NCI-H2107 treated with DMSO at 0.1 percent for 48 hours (cell line): ENCODE data around the gene PCSK5.
"Not testable (repeated sequence)": the region's sequence is repeated elsewhere in the genome, so short reads cannot be mapped to it uniquely, and the experiment has no call there.

Experiments used
- DNase-seq: peaks from one replicate; lab custom pipeline; 2025; ENCODE audit not compliant: unreplicated experiment; lab: John Stamatoyannopoulos, UW

The PCSK5 gene

DNA sequence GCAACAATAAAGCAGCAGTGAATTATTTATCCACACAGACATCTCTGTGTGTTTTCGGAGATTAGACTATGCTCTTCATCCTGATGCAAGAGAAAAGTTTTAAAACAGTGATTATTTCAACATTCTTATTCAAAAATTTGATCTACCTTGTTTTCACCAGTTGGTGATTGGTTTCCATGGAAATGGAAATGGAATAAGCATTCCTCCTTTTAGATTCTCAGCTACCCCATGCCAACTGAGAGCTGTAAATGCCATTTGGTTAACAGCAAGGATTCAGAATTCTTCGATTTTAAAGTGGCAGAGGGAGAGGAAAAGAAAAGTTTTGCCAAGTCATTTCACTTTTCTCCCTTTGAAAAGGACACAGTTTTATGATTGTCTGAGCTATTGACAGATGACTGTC lies 154.7 kb downstream of the PCSK5 start:
- no peak for DNase-seq

DNA sequence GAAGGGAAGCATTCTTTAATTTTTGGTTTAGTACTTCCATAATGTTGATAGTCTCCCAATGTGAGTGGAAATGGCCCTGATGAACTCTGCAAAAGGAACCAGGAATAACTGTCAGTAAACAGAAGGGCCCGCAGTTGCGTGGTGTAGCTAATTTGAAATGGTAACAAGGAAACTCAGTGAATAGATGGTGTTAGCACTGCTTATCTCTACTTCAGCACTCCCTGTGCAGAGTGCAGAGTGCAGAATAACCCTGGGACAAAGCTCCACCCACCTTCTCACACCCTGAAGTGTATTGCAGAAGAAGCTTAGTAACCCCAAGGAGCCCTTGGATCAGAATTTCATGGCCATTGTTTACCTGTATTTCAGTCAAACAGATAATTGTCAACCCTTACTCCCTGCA lies 158.9 kb downstream of the PCSK5 start:
- DNase-seq, result no peak

DNA sequence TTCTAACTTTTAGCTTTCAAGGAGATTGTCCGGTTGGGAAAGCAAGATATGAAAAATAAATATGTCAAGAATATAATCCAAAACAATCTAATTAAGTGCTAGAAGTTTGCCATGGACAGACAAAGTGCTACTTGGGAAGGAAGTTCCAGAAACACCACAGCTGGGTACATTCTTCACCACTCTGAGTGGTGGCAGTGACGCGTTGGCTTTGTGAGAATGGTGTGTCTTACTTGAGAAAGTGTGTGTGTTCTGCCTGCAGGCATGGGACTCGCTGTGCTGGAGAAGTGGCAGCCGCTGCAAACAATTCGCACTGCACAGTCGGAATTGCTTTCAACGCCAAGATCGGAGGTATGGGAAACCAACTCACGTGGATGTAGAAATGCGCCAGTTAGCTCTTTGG lies 177.2 kb downstream of the PCSK5 start:
- no peak for DNase-seq

DNA sequence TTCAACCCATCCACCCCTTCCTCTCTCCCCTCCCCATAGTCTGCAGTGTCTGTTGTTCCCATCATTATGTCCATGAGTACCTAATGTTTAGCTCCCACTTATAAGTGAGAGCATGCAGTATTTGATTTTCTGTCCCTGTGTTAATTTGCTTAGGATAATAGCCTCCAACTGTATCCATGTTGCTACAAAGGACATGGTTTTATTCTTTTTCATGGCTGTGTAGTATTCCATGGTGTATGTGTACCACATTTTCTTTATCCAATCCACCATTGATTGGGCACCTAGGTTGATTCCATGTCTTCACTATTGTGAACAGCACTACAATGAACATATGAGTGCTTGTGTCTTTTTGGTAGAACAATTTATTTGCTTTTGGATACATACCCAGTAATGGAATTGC lies 187.1 kb downstream of the PCSK5 start:
- DNase-seq, result no peak

DNA sequence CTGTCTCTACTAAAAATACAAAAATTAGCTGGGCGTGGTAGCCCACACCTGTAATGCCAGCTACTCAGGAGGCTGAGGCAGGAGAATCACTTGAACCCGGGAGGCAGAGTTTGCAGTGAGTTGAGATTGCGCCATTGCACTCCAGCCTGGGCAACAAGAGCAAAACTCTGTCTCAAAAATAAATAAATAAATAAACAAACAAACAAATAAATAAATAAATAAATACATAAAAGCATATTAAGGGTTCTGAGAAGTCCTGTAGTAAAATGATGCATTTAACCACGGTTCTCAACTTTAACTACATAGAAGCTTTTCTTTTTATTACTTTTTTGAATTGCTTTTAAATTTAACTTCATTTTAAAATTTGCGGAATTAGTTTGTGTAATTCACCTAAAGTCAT lies 190.8 kb downstream of the PCSK5 start:
- not testable (repeated sequence) for DNase-seq

DNA sequence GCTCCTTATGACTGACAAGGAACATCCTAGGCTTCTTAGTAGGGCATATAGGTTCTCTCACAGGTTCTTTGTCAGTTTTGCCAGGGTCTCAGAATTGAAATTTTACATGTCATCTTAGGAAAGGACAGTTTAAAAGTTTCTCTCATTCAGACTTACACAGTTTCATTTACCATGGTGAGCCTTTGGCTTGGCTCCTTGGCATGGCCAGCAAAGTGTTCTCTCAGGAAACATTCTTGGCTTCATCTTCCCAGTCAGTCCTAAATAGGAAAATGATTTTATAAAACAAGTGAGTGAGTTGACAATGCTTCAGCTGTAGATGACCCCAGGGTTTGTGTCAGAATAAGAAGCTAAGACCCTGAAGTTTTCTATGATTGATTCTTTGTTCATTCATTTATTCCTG lies 191.6 kb downstream of the PCSK5 start:
- DNase-seq, result no peak

DNA sequence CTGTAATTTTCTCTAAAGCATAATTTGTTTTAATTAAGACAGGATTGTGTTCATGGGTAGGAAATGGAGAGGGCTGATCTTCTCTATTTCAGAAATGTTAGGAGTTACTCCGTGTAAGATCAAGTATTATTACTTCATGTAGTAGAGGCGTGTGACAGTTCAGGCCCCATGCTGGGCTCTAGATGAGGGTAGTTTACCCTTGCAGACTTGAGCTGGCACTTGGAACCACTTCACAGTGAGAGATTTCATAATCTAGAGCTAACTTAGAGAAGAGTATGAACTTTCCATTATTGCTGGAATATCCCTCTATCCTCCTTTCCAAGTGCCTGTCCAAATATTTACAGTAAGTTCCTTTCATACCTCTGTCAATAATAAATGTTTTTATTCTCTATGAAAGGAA lies 195.1 kb downstream of the PCSK5 start:
- DNase-seq, result no peak

DNA sequence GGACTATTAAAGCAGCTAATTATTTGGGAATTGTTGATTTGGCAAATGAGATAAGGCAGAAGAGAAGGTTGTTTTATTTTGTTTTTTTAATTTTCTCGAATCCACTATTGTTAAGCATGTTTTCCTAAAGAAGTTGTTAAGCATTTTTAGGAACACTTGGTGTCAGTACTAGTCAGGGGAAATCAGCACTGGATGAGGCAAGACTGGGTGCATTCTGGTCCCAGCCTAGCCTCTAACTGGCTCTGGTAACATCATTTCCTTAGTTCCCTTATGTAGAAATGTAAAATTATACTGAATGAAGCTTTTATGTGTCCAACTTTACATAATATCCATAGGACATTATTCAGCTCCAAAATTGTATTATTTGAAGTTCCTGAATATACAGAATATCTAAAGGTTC lies 196.1 kb downstream of the PCSK5 start:
- no peak for DNase-seq

DNA sequence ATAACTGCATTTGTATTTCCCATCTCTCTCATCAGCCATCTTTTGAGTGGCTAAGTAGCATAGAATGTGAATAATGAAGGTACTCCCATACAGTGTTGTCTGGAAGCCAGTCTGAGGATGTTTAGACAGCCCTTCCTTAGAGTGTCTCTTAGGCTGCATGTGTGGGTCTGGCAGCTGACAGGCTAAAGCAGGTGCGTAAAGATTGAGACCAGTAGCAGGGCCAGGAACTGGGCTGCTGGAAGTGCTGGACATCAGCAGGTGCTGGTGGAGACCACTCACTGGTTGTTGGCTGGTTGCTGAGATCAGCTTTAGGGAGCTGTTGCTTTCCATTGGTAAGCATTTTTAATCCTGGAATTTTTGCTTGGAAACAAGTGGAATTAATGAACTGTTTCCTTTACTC lies 197.5 kb downstream of the PCSK5 start:
- DNase-seq, result no peak

DNA sequence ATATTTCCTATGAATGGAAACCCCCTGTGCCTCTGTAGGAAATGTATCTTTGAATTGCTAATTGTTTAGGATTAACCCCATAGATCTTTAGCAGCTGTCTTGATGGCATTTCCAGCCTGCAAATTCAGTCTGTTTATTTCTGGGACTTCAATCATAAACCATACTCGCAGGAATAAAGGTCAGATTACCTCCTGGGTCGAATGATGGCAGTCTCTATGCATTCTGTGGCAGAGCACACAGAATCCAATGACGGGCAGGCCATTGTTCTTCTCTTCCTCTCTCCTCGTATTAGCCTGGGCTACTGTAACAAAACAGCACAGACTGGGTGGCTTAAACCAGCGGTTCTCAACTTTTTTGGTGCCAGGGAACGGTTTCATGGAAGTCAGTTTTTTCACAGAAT lies 199.9 kb downstream of the PCSK5 start:
- no peak for DNase-seq

DNA sequence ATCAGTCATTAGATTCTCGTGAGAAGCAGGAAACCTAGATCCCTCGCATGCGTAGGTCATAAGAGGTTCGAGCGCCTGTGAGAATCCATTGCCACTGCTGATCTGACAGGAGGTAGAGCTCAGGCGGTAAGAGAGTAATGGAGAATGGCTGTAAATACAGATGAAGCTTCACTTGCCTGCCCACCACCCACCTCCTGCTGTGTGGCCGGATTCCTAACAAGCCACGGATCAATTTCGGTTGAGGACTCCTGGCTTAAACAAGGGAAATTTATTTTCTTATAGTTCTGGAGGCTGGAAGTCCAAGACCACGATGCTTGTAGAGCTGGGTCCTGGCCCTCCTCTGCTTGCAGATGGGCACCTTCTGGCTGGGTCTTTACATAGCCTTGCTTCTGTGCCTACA lies 200.4 kb downstream of the PCSK5 start:
- no peak for DNase-seq

DNA sequence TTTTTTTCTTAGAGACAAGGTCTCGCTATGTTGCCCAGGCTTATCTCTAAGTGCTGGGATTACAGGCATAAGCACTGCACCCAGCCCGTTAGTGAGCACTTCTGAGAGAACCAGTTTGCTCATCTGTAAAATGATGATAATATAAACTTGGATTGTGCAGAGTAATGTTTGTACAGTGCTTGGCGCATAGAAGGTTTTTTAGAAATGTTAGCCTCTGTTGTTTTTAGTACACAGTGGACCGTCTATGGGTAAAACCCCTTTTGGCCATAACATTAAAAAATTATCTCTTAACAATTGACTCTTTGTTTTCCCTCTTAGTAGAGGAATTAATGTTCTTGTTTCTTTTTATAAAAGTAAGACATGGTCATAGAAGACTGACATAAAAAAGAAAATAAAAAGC lies 202.1 kb downstream of the PCSK5 start:
- no peak for DNase-seq

DNA sequence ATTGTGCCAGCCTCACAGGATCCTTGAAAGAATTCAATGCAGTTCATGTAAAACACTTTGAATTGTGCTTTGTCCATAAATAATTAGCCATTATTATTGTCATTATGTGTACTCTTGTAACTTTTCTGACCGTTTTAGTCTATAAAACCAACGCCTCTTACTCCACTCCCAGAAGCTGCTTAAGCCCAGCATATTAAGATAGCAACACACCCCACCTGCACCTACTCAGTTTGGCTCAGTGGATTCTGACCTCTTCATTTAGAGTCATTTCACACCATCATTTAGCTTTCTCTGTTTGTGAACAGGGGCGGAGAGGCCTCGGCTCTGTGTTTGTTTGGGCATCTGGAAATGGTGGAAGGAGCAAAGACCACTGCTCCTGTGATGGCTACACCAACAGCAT lies 205.1 kb downstream of the PCSK5 start:
- no peak for DNase-seq

DNA sequence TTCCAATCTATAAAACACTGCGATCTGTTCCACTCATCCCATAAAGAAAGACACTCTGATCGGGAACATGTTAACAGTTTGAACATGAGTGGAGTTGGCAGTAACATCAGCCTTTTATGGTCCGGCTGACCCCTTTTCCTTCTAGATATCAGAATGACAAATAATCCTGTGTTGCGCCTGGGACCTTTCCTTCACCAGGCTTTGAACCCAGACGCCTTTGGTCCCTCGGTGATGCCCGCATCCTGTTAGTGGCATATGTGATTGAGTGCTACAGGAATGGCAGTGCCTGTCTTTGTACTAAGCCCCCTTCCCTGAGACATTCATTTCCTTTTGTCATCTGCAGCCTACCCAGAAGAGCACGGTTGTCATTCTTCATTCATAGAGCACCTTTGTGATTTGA lies 209.0 kb downstream of the PCSK5 start:
- DNase-seq, result no peak

DNA sequence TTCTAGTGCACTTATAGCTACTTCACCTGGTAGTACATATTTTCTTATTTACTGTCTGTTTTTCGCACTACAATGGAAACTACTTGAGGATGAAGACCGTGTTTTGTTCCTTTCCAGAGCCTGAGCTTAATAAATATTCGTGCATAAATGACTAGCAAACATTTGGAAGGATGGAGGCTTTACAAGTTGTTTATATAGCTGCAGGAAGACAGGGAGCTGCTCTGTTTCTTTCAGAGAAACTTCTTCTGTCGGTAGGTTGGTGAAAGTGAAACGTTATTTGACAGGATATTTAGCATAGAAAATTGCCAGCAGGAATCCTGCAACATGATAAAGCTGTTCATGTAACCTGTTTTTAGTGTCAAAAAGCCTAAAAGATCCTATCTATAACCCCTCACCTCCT lies 210.6 kb downstream of the PCSK5 start:
- no peak for DNase-seq

DNA sequence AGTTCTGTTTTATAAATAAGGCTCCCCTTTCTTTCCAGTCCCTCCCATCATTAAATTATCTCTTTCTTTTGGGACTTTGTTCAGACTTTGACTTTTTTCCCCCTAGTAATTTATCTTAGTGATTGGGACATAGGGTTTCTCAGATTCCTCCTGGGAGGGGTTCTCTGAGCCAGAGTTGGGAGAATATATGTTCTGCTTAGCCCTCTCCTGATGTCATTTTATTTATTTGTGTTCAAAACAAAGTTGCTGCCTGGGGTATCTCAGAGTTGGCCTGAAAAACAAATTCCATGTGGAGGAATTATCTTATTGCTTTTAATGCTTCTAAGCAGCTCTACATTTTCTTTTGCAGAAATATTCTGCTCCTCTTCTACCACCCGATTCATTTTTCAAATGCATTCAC lies 211.0 kb downstream of the PCSK5 start:
- DNase-seq, result no peak

DNA sequence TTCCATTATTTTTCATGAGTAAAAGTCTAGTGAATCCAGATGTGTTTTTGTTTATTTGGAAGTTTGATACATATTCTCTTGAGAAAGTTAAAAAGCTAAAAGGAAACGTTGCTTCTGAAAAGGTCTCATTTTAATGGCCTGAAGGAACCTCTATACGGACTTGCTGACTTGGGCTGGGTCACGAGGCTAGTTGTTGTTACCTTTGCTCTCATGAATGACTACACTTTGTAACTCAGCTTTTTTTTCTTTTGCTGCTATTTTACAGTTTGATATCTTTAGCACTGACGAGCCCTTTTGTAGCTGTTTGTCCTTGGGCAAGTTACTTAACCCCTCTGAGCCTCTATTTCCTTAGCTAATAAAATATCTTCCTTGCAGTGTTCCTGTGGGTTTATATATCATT lies 211.5 kb downstream of the PCSK5 start:
- DNase-seq, result no peak

DNA sequence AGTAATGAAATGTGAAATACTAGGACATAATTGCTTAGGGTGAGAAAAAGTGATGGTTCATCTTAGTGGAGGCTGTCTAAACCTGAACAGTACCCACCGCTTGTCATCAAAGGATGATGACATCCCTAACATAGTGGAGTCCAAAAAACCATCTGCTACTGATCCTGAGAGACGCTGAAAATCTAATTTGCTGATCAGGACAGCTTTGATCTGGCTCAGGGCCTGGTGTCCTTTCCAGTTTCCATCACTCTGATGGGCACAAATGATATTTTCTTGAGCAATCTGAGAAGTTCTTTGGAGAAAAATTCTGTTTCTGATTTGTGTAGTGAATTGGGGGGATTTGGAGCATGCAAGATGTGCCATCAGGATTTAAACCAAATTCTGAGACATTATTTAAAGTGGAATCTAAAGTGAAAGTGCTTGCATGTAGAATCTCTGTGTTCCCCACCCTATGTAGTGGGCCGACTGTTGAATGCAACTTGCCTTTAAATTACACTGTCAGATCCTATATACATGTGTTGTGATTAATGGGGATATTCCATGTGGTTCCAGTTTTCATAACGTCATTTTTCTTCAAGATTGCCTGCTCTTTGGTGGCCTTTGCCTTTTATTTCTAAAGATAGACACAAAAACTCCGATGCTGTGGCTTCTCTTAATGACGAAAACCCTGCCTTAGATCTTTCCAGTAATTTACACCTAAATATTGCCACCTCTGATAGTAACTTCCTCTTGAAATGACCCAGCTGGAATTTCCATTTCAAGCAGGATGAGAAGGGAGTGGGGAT lies 213.2 kb downstream of the PCSK5 start:
- no peak for DNase-seq

DNA sequence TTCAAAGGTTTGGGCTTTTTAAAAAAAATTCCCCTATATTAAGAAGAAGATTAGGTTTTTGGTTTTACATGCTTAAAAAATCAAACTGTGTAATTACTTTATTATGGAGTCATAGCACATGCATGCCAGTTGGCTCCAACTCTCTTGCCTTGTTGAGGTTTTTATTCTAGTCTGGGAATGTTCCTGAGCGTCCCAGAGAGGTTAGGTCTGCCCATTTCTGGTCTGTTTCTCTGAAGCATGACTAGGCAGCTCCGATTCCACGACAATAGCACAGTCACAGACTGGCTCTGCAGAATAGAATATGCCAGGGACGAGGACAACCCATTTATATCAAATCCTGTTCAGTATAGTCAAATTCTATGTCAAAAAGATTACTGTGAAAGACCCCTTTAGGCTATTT lies 217.0 kb downstream of the PCSK5 start:
- DNase-seq, result no peak

DNA sequence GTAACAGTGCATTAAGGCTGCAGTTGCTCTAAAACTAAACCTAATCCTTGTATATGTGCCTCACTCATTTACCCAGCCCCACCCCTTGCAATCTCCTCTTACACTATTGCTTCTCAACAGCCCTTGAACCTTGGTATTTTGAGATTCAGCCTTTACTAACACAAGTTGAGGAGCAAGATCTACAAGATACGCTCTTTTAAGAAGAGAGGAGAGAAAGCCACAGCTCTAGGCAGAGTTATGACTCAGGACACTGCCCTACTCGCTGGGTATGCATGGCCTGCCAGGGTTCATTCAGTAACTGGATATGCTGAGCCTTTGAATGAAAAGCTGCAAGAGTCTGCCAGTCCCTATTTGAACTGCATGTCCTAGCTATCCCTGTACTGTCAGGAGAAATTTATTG lies 219.5 kb downstream of the PCSK5 start:
- DNase-seq, result no peak

DNA sequence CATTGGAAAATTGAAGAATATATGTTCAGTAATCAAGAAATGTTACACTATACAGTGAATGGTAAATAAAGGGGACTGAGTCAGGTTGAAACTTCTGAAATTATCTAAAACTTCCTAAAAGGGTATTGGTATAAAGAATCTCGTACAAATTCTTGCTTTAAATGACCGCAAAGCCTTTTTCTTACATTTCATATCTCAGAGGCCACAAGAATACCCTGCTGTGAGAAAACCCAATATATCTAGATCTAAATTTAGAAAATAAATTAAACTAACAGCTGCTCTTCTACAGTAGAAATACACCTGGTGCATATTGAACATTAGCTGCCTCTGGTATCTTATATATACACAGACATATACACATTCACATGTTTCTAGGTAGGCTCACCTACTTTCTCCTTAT lies 221.7 kb downstream of the PCSK5 start:
- DNase-seq, result no peak

DNA sequence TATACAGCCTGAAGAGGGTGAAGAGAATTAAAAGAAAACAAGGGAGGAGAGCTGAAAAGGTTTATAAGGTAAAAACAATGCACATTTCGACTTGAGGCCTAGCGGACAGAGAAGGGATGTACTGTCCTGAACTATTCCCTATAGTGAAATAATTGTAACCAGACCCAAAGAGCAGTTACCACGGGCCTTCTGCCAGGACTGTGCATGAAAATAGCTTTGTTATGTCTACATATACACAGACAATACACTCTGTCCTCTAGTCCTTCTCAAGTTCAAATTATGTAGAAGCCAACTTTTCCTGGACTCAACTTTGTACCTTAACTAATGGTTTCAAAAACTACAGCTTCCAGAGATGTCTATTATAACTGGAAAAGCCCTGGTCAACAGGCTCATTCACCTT lies 223.7 kb downstream of the PCSK5 start:
- DNase-seq, result no peak

DNA sequence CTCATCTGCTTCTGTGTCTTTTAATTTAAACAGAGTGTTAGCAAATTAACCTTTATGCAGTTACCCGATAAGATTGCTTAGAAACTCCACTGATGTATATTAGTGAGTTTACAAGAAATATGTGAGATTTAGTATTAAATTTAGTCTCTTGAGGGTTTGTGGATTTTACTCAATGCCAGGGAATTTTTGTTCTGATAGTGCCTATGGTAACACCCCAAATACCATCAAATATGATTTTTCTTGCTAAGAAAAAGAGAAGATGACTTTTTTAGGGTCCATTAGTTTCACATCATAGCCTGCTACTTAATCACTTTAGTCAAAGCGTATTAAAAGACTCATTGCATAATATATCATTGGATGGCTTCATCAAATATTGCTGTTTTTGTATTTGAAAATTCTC lies 224.9 kb downstream of the PCSK5 start:
- DNase-seq, result no peak
